Measurements from ENCODE around the gene B3GALNT2. TPM values are rescaled to one million over a fixed set of nuclear protein-coding genes. Genes with fewer than 3 reads are reported as not detected.

The B3GALNT2 gene
- total and polyA plus RNA-seq, 2 of the 8 experiments (the other 6 are each of a cell fraction or from before 2014, with no cell fraction given) = 15.4 to 39.4 TPM

GRCh38 chr1:235401251-235401650, 103.0 kb downstream of the B3GALNT2 start:
- no peaks in the 10 kb centered on the region for H3K4me1 ChIP-seq (replicated peaks in 1 of 4; ENCODE audit: control insufficient read depth in 3 of 4, insufficient read depth in 4 of 4, low read length in 3 of 4)
- TF ChIP-seq SAP30 (IDR thresholded peaks at IDR 0.05; ENCODE audit: insufficient read depth, insufficient replicate concordance, low read length) = no peak
- TF ChIP-seq TAF7 (optimal IDR thresholded peaks at IDR 0.05; ENCODE audit: borderline replicate concordance, low read depth, low read length) = no peak
- no peak for TF ChIP-seq SIRT6 (IDR thresholded peaks at IDR 0.05; ENCODE audit: low read length)
- FAIRE-seq (no peak), DNase-seq (ENCODE audit: low read depth in 1 of 2, low spot score in 2 of 2) (peak in 1 of 2 experiments; percentile 11)
- no peak overlapping the region for H4K8ac ChIP-seq (ENCODE audit: extremely low read depth, insufficient read depth, low read length)
- H3K23me2 ChIP-seq (ENCODE audit: low read depth, low read length) = no peaks in the 10 kb centered on the region
- H3K9ac ChIP-seq (replicated peaks in 1 of 4; ENCODE audit: extremely low read depth in 1 of 4, low read depth in 3 of 4, low read length in 3 of 4) = no peak overlapping the region
- H3K36me3 ChIP-seq (ENCODE audit: control insufficient read depth in 2 of 4, insufficient read depth in 4 of 4, low read length in 3 of 4) = peaks cover 0 to 3% (median 0%) of the 10 kb centered on the region in 4 experiments; a peak in 1 of 8 replicates
- H2BK120ac ChIP-seq (replicated peaks; ENCODE audit: low read depth, low read length) = no peak overlapping the region
- H2BK15ac ChIP-seq (ENCODE audit: low read length) = no peak overlapping the region
- POLR2A ChIA-PET (ENCODE audit: partially characterized antibody) = no interaction called here
- no peak overlapping the region for H3K4me2 ChIP-seq (ENCODE audit: insufficient read depth in 1 of 2, low read depth in 2 of 2, low read length in 2 of 2)
- no peaks in the 10 kb centered on the region; the same call in 1 of the 2 replicates for H3K79me1 ChIP-seq (ENCODE audit: low read depth, low read length)
- no peak overlapping the region for H2BK5ac ChIP-seq (ENCODE audit: low read depth, low read length)
- no peaks in the 10 kb centered on the region for H3K27me3 ChIP-seq (replicated peaks in 1 of 4; ENCODE audit: control insufficient read depth in 3 of 4, extremely low read depth in 1 of 4, insufficient read depth in 3 of 4, low read length in 3 of 4)
- no peak overlapping the region for H4K91ac ChIP-seq (replicated peaks; ENCODE audit: insufficient read length, low read length)
- H2BK20ac ChIP-seq (ENCODE audit: low read length) = no peak overlapping the region
- CTCF ChIA-PET (ENCODE audit: partially characterized antibody) = no interaction called here
- H3K56ac ChIP-seq (replicated peaks; ENCODE audit: insufficient read length, low read depth, low read length) = no peak overlapping the region
- no peak overlapping the region for H3K23ac ChIP-seq (ENCODE audit: insufficient read length)
- no peak overlapping the region for H3K4me3 ChIP-seq (ENCODE audit: extremely low read depth in 1 of 4, insufficient read depth in 2 of 4, low read depth in 3 of 4, low read length in 4 of 4)
- H3K4ac ChIP-seq (replicated peaks; ENCODE audit: insufficient read length, low read depth, low read length) = no peak overlapping the region
- peaks cover 0 to 3% of the 10 kb centered on the region in 2 experiments for H4K20me1 ChIP-seq (replicated peaks in 1 of 2; ENCODE audit: control insufficient read depth in 1 of 2, insufficient read depth in 2 of 2, low read length in 2 of 2)
- no peak overlapping the region for H3K27ac ChIP-seq (ENCODE audit: low read depth, low read length)
- WGBS, 2 experiments (ENCODE audit: extremely low coverage in 1 of 2, insufficient coverage in 1 of 2, insufficient read length in 1 of 2, insufficient replicate concordance in 2 of 2, low coverage in 1 of 2, low lambda C conversion rate in 2 of 2, missing lambda C conversion rate in 1 of 2) = 88% methylated on average over 4 of the region's 4 CpGs; no CpG with 5 or more reads in 1 of the 2 experiments
- peaks cover 0 to 18% of the 10 kb centered on the region in 2 experiments; a peak in 2 of 4 replicates for H3K79me2 ChIP-seq (ENCODE audit: control insufficient read depth in 1 of 2, insufficient read depth in 2 of 2, low read length in 2 of 2)
- H2AK5ac ChIP-seq (ENCODE audit: low read depth, low read length) = no peak overlapping the region
- H3K14ac ChIP-seq (ENCODE audit: insufficient read length) = no peak overlapping the region
- H3K9me3 ChIP-seq (ENCODE audit: insufficient read depth in 2 of 2, low read depth in 1 of 2, low read length in 1 of 2) = no peaks in the 10 kb centered on the region
- no peak overlapping the region for H2BK12ac ChIP-seq (ENCODE audit: low read depth, low read length)
- H2AFZ ChIP-seq (ENCODE audit: low read length) = no peak overlapping the region
- H4K5ac ChIP-seq (ENCODE audit: insufficient read length, low read depth, low read length) = no peak overlapping the region
- no peak overlapping the region for H3K18ac ChIP-seq (ENCODE audit: extremely low read depth, low read length)

Small RNA genes within 50 kb of the gene (small RNA-seq; reads per million reads assigned to genes)
- gene MTCO3P46 (ENCODE audit: insufficient read depth) (not detected), gene MTND4LP21 (ENCODE audit: insufficient read depth) (not detected), gene RPS21P1 (ENCODE audit: insufficient read depth) (not detected)

Other genes starting within 250 kb of the B3GALNT2 start
- 28.8 and 29.2 TPM in 2 replicates for gene ARID4B, start 176.3 kb downstream of the B3GALNT2 start, total RNA-seq (2021; fragmentation: NEBNext Ultra II Directional; extraction: Animal tissue kit (Norgen Biotek cat#: 25700))
- gene ARID4B, start 176.3 kb downstream of the B3GALNT2 start, polyA plus RNA-seq (2011; rRNA removed) = 3.3 and 5.1 TPM in 2 replicates
- gene GGPS1, start 175.9 kb downstream of the B3GALNT2 start, total RNA-seq (2021; fragmentation: NEBNext Ultra II Directional; extraction: Animal tissue kit (Norgen Biotek cat#: 25700)) = 40.4 and 43.6 TPM in 2 replicates
- gene GGPS1, start 175.9 kb downstream of the B3GALNT2 start, polyA plus RNA-seq (2011; rRNA removed) = 10.9 and 20.9 TPM in 2 replicates
- 42.9 and 44.1 TPM in 2 replicates for gene TBCE, start 137.0 kb downstream of the B3GALNT2 start, total RNA-seq (2021; fragmentation: NEBNext Ultra II Directional; extraction: Animal tissue kit (Norgen Biotek cat#: 25700))
- gene TBCE, start 137.0 kb downstream of the B3GALNT2 start, polyA plus RNA-seq (2011; rRNA removed) = 14.5 and 22.7 TPM in 2 replicates
- 96.5 and 96.8 TPM in 2 replicates for gene GNG4, start 145.3 kb upstream of the B3GALNT2 start, total RNA-seq (2021; fragmentation: NEBNext Ultra II Directional; extraction: Animal tissue kit (Norgen Biotek cat#: 25700))
- 95.5 and 121 TPM in 2 replicates for gene GNG4, start 145.3 kb upstream of the B3GALNT2 start, polyA plus RNA-seq (2011; rRNA removed)

Data from H1 (cell line).